ENCODE results near the gene TAF15.

The TAF15 gene

DNA sequence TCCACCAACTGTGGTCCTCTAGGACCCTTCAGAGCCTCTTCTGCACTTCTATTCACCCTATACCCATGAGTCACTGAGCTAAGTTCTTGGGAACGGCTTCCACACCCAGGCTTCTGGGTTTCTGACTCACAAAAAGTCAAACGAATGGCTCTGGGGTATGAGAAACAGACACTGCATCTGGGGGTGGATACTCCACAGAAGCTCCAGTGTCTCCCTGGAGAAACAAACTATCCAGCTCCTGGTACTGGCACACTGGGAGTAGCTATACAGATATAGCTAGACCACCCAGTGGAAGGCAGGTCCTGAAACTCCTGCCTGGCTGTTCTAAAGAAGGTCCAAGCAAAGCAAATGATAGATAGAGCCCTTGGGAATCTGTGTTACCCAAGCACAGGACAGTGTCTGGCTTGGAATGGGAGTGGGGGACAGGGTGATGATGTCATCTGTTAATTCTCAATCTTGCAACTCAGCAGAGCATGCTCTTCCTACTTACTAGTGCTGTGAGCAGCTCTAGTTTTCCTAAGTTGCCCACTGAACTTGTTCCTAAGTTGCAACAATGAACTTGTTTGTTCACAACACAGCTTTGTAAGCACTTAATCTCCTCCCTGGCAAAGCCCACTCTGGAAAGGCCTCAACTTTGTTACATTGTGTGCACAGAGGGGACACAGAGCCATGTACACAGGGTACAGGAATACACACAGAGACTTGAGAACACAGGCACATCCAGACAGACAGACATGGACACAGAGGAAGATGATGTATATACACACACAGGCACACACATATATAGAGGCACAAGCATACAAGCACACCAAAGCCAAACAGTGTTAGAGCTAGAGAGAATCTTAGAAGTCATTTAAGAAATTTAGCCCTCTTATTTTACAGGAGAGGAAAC lies 20.6 kb upstream of the TAF15 start:
- no peak for DNase-seq (ENCODE audit: low read depth)

DNA sequence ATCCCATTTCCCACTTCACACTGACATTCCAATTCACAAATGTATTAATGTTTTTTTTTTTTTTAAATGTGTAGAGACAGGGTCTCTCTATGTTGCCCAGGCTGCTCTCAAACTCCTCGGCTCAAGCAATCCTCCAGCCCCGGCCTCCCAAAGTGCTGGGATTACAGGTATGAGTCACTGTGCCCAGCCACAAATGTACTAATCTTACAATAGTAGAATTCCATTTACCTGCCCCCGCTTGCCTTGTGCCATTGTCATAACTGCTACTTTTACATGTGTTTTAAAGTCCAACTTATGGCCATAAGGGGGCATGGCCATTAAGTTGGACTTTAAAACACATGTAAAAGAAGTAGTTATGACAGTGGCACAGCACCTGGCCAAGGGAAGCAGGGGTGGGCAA lies 18.4 kb upstream of the TAF15 start:
- DNase-seq (ENCODE audit: low read depth): no peak

DNA sequence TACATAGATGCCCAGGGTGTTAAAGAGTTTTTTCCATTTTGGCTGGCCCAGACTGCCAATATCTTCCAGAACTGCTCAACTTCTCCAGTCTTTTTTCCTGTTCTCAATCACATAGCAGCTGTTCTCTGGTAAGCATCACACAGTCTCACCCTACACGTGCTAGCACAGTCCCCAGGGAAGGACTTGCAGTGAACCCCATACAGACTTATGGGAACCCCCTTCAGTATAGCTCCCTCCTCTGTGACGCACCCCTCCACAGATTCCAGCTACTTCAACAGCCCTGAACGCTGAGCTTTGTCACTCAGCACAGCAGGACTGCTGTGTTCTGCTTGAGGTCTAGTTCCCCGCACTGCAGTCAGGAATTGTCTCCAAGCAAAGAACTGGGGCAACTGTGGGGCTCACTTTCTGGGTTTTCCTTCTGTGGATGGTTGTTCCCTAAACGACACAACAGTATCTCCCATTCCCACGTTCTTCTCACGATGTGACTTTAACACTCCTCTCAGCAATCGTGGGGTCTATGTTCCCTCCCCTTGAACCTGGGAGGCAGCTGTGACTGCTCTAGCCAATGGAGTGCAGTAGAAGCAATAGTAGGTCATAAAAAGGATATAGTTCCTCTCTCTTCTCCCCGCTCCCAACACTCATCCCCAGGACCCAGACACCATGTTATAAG lies 17.5 kb upstream of the TAF15 start:
- no peak for DNase-seq (ENCODE audit: low read depth)

DNA sequence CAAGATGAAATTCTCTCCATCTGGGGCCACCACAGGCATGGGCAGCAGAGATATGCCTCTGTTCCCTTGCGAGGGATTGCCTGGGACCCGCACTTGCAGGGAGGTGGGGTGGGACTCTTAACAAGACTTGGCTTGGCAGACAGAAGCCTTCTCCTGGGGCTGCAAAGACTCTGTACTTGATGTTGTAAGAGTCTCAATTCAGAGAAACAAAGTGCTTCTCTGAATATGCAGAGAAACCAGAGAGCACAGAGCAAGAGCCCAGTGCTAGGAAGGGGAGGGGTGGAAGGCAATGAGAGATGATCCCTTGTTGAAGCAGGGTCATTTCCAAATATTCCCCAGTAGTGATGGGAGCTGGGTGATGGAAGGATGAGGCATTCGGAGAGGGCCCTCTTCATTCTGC lies 16.0 kb upstream of the TAF15 start:
- no peak for DNase-seq (ENCODE audit: low read depth)

DNA sequence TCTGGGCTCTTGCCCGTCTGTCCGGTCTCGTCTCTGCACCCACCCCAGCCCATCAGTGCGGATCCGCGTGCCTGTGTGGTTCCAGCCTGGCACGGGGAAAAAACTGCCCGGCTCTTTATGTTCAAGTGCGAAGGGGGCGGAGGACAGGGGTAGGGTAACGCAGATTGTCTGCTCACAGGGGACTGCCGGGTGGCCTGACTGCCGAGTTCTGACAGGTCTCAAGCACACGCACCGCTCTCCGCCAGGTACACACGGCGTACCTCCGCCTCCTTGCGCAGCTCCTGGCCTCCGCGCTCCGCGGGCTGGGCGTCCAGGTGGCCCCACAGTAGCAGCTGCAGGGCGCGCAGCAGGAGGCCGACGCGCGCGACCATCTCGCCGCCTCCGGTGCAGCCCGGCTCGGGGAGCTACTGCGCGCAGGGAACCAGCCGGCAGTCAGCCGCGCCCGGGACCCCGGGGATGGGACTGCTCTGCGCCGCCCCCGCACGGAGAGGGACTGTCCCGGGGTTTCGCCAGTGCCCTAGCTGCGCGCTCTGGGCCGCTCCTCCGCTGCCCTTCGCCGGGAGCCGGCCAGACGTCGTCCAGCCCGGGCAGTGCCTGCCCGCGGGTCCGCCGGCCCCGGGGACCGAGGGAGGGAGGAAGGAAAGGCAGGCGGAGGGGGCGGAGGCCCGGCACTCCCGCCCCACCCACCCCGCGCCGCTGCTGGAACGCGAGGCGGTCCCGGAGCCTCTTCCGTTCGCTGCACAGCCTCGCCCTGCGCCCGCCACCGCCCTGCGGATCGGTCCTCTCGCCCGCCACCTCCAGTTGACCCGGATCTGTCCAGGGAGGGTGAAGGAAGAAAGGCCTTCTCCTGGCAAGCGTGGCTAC lies 14.0 kb upstream of the TAF15 start, which contains the start of gene MMP28:
Gene MMP28, minus strand, starts transcription at position 635 of the 864 bp plus-strand sequence. Its CDS starts 264 bp downstream, at position 371.
- DNase-seq (ENCODE audit: low read depth): peak; percentile 35

GRCh38 chr17:35795871-35796265 lies 13.4 kb upstream of the TAF15 start:
- no peak for DNase-seq (ENCODE audit: low read depth)

DNA sequence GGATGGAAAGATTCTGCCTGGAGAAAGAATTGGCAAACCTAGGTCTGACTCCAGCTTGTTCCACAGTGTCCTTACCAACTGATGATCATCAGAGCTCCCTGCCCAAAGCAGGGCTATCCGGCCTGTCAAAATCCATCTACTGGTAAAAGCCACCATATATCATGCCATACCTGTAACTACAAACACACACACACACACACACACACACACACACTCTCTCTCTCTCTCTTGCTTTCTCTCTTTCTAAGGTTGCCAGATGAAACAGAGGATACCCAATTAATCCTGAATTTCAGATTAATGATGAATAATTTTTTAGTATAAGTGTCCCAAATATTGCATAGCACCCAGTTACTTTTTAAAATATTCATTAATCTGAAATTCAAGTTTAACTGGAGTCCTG lies 12.3 kb upstream of the TAF15 start:
- DNase-seq (ENCODE audit: low read depth): no peak

DNA sequence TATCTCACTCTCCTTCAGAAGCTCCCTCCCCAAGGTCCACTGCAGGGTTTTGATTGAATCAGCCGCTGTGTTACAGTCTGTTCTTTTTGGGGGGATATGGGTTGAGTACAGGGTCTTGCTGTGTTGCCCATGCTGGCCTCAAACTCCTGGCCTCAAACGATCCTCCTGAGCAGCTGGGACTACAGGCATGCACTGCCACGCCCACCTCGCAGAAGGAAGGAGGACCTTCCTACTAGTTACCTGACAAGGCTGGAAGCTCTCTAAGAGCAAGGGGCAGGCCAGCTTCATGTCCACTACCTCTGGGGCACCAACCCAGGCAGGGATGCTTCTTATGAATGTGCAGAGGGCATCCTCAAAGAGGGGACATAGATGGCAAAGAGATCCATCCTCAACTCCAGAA lies 11.9 kb upstream of the TAF15 start:
- DNase-seq (ENCODE audit: low read depth): no peak

GRCh38 chr17:35797918-35798317 lies 11.4 kb upstream of the TAF15 start:
- no peak for DNase-seq (ENCODE audit: low read depth)

GRCh38 chr17:35799942-35800341 lies 9.3 kb upstream of the TAF15 start:
- DNase-seq (ENCODE audit: low read depth): no peak

GRCh38 chr17:35801583-35802224 lies 7.6 kb upstream of the TAF15 start:
- DNase-seq (ENCODE audit: low read depth): no peak

GRCh38 chr17:35804658-35805192 lies 4.6 kb upstream of the TAF15 start:
- no peak for DNase-seq (ENCODE audit: low read depth)

GRCh38 chr17:35807371-35808144 lies 1.7 kb upstream of the TAF15 start:
- no peak for DNase-seq (ENCODE audit: low read depth)

- DNase-seq (ENCODE audit: low read depth): no peak
These were observed 883 bp upstream of the TAF15 start for GRCh38 chr17:35808240-35808961.

- DNase-seq (ENCODE audit: low read depth): no peak
These were observed 674 bp downstream of the TAF15 start for GRCh38 chr17:35809855-35810461.

DNA sequence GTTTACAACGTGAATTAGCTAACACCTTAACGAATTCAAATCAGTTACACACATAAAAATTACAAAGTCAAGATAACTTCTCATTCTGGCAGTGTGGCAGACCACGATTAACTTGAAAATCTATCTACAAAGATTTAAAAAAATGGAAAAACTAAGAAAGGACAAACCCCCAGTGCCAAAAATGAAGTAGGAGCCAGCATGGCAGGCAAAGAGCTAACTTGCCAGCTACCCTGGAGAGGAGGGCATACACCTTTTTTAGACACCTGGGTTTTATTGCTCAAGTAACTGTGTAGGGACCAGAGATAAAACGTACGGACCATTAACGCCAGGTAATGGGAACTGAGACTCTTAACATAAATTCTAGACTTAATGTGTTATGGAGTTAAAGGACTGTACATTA lies 2.5 kb downstream of the TAF15 start:
- no peak for DNase-seq (ENCODE audit: low read depth)

GRCh38 chr17:35812456-35812855 lies 3.2 kb downstream of the TAF15 start:
- no peak for DNase-seq (ENCODE audit: low read depth)

DNA sequence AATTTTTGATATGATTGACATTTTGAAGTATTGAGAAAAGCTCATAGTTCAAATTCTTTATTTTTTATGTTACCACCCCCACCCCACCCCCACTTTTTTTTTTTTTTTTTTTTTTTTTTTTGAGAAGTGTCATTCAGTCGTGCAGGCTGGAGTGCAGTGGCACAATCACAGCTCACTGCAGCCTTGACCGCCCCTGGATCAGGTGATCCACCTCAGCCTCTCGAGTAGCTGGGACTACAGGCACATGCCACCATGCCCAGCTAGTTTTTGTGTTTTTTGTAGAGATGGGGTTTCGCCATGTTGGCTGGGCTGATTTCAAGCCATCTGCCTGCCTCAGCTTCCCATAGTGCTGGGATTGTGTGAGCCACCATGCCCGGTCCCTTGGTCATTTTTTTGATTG lies 7.4 kb downstream of the TAF15 start:
- no peak for DNase-seq (ENCODE audit: low read depth)

GRCh38 chr17:35817196-35817595 lies 7.9 kb downstream of the TAF15 start:
- no peak for DNase-seq (ENCODE audit: low read depth)

- no peak for DNase-seq (ENCODE audit: low read depth)
These were observed 10.2 kb downstream of the TAF15 start for GRCh38 chr17:35819455-35819854.

Data from activated T-cell treated with anti-CD3 and anti-CD28 coated beads for 48 hours (primary cell).